WERI-Rb-1 (cell line): ENCODE measurements around the gene LOXHD1.

Experiments used
- DNase-seq: peaks from one replicate; pipeline ENCODE4 v3.0.0-alpha.2; 2020
- H3K27ac ChIP-seq: fragments of 250-450 bp; sonication (Bioruptor Pico); 2 replicates; pipeline ENCODE4 v1.5.1; 2020; ENCODE audit warnings: mild to moderate bottlenecking, moderate library complexity
- H3K27me3 ChIP-seq: fragments of 250-450 bp; sonication (Bioruptor Pico); 2 replicates; pipeline ENCODE4 v1.5.1; 2021; ENCODE audit warnings: mild to moderate bottlenecking, low read depth, moderate library complexity; ENCODE audit not compliant: insufficient read depth, severe bottlenecking
- H3K36me3 ChIP-seq: fragments of 250-450 bp; sonication (Bioruptor Pico); 2 replicates; pipeline ENCODE4 v1.5.1; 2020; ENCODE audit warnings: mild to moderate bottlenecking, moderate library complexity
- H3K4me3 ChIP-seq: 2 replicates; pipeline ENCODE4 v1.5.1; 2011; ENCODE audit warnings: low read depth, mild to moderate bottlenecking, control low read depth, low read length
- H3K9me3 ChIP-seq: fragments of 250-450 bp; sonication (Bioruptor Pico); 2 replicates; pipeline ENCODE4 v1.5.1; 2021; ENCODE audit warnings: mild to moderate bottlenecking, moderate library complexity; ENCODE audit not compliant: severe bottlenecking
- CTCF ChIP-seq: IDR thresholded peaks from 2 replicates; pipeline ENCODE4 v1.5.1; 2011; ENCODE audit warnings: low read depth, mild to moderate bottlenecking, control low read depth, inconsistent platforms, low read length

The LOXHD1 gene

DNA sequence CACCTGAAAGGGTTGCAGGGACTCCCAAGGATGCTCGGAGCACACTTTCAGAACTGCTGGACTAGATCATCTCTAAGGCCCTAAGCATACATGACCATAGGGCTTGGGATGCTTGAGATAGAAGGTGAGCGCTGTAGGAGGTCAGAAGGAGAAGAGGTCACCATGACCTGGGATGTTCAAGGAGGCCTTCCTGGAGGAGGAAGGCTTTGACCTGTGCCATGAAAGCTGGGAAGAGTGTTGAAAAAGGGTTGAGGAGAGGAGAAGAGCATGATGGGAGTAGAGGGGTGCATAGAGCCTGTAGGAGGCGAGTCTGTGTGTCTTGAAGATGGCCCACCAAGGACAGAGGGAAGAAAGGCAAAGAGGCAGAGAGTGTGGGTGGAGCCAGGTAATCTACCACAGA is 222.4 kb downstream of the LOXHD1 start:
- Histone ChIP-seq H3K9me3 (no peaks in the 10 kb centered on the region), H3K4me3 (no peak overlapping the region), H3K27me3 (no peaks in the 10 kb centered on the region), H3K27ac (no peak overlapping the region), H3K36me3 (no peaks in the 10 kb centered on the region)
- no peak for TF ChIP-seq CTCF
- DNase-seq = no peak

DNA sequence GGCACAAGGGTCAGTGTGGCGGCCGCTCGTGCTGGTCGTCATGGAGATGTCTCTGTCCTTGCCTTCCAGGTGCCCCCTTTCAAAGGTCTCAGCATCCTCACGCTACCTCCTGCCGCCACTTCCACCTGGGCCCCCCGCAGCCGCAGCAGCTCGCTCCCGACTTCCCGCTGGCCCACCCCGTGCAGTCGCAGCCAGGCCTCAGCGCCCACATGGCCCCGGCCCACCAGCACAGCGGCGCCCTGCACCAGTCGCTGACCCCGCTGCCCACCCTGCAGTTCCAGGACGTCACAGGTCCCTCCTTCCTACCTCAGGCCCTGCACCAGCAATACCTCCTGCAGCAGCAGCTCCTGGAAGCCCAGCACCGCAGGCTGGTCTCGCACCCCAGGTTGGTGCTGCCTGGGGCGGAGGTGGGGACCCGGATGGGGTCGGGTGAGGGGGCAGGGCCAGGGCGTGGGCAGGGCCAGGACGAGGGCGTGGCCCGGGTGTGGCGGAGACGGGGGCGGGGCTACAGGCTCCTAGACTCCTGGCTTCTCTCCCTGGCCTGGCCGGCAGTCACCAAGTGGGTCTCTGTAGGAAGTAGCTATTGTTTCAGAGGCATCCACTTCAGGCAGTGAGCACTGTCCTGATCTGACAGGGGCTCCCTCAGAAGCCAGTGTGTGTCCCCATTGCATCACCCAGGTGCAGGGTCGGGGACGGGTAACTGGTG is 223.7 kb downstream of the LOXHD1 start:
- no peaks in the 10 kb centered on the region for H3K9me3 ChIP-seq
- H3K27ac ChIP-seq = no peak overlapping the region
- no peaks in the 10 kb centered on the region for H3K27me3 ChIP-seq
- no peak for DNase-seq
- no peak for TF ChIP-seq CTCF
- no peaks in the 10 kb centered on the region for H3K36me3 ChIP-seq
- H3K4me3 ChIP-seq = no peak overlapping the region

DNA sequence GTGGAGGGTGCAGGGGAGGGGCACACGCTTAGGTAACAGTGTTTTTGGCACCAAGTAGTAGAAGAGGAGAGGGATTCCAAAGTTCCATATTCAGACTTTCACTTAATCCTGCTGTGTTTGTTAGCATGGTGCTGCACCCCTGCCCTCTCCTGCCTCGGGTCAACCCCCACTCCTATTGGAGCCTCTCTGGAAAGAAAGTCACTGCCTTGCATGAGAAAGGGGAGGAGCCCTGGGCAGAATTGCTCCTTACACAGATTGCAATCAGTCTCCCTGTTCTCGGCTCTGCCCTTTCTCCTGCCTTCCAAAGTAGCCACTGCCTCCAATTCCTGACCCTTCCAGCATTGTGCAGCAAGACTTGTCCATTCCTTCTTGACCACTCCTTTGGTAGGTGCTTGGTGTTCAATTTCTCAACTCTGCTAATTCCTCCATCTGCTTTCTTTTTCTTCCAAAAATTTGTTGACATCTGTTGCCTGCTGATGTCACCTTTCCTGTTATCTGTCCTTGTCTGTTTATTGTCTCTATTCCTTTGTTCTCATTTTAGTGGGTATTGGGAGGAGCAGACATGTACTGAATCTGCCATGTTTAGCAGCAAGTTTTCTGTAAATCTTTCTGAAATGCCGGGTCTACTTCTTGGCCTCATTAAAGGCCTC is 225.4 kb downstream of the LOXHD1 start:
- Histone ChIP-seq H3K27me3 (no peaks in the 10 kb centered on the region), H3K4me3 (no peak overlapping the region), H3K9me3 (no peaks in the 10 kb centered on the region), H3K27ac (no peak overlapping the region), H3K36me3 (no peaks in the 10 kb centered on the region)
- DNase-seq = no peak
- no peak for TF ChIP-seq CTCF

DNA sequence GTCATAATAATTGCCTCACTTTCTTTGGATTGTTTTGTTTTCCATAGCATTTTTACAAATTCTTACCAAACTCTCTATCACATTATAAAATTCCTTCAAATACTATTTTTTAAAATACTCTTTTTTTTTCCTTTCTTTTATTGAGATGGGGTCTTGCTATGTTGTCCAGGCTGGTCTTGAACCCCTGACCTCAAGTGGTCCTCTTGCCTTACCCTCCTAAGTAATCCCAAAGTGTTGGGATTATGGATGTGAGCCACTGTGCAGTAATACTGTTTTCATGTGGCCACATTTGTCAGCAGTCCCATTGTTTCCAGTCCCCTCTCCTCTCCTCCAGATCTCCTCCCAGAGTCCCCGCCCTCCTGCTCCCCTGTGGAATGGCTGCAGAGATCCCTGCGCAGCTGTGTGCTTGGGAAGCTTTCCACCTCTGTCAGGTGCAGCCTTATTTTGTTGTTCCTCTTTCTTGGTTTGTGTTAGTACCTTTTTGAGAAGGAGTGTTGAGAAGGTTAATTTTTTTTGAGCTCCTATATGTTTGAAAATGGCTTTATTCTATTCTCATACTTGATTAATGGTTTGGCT is 227.3 kb downstream of the LOXHD1 start:
- H3K36me3 ChIP-seq = no peaks in the 10 kb centered on the region
- DNase-seq = no peak
- TF ChIP-seq CTCF = no peak

DNA sequence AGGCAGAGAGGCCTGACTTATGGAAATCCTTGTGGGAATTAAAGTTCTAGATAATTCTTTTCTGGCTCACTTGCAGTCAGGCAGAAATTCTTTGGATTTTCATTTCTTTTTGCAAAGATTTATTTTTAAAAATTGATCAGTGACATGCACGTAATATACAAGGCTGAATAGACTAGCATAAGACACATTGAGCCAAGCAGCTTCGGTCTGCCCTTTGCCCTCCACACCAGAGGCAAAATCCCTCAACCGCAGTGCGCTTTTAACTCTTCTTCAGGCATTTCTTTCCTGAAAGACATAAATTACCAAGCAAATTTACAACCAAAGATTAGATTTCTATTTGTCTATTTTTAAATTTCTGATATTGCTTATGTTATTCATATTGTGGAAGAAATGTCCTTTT is 227.9 kb downstream of the LOXHD1 start:
- H3K27ac ChIP-seq = no peak overlapping the region

More for the DNA sequence above, 227.3 kb downstream of the LOXHD1 start:
- no peak overlapping the region for H3K4me3 ChIP-seq
- no peak overlapping the region for H3K27ac ChIP-seq
- peaks cover 3% of the 10 kb centered on the region for H3K9me3 ChIP-seq
- no peaks in the 10 kb centered on the region for H3K27me3 ChIP-seq

More for the DNA sequence above, 227.9 kb downstream of the LOXHD1 start:
- H3K4me3 ChIP-seq = no peak overlapping the region
- TF ChIP-seq CTCF = no peak
- peaks cover 3% of the 10 kb centered on the region for H3K9me3 ChIP-seq
- no peak for DNase-seq
- no peaks in the 10 kb centered on the region for H3K27me3 ChIP-seq
- H3K36me3 ChIP-seq = no peaks in the 10 kb centered on the region
